Right lobe of liver (tissue), 6 donors: ENCODE results near the gene LIF. TPM values are rescaled to one million over a fixed set of nuclear protein-coding genes. Genes with fewer than 3 reads are reported as not detected.

Experiments used
- ATAC-seq, 4 donors: fragments of 200-7000 bp; cut with Tn5 transposase; one replicate each; pipeline ENCODE4 v1.9.1; 2020; ENCODE audit warnings: mild to moderate bottlenecking in 4 of 4, moderate library complexity in 4 of 4
- DNase-seq, 3 donors: peaks; one replicate each; pipeline ENCODE4 v3.0.0-alpha.2; 2020
- H3K27ac ChIP-seq, 3 donors: fragments of 200-600 bp; one replicate each; pipeline ENCODE4 v1.8.0; 2022
- H3K27me3 ChIP-seq, 2 donors: fragments of 200-600 bp; one replicate each; pipeline ENCODE4 v1.8.0; 2022
- H3K36me3 ChIP-seq, 4 donors: fragments of 200-600 bp; sonication (generic) in 1 of 4; one replicate each; pipeline versions ENCODE4 v1.5.1 to v1.8.0; 2017 to 2022; ENCODE audit warnings: control low read depth in 1 of 4
- H3K4me1 ChIP-seq, 4 donors: fragments of 200-600 bp; sonication (generic) in 1 of 4; one replicate each; pipeline versions ENCODE4 v1.5.1 to v1.8.0; 2017 to 2022; ENCODE audit warnings: control low read depth in 1 of 4
- H3K4me3 ChIP-seq, 3 donors: fragments of 200-600 bp; one replicate each; pipeline ENCODE4 v1.8.0; 2022
- H3K9me3 ChIP-seq, 4 donors: fragments of 200-600 bp; sonication (generic) in 1 of 4; one replicate each; pipeline versions ENCODE4 v1.5.1 to v1.8.0; 2017 to 2022; ENCODE audit warnings: control low read depth in 1 of 4
- POLR2A ChIP-seq: fragments of 450-650 bp; IDR thresholded peaks from one replicate; pipeline ENCODE4 v1.6.1; 2017; ENCODE audit warnings: antibody characterized with exemption, mild to moderate bottlenecking
- WGBS: methylation state at CpG from one replicate; pipeline ENCODE4 v1.1.6; 2018; ENCODE audit warnings: low coverage, low lambda C conversion rate; ENCODE audit not compliant: insufficient coverage; ENCODE audit errors: missing lambda C conversion rate; 5-methylcytosine and 5-hydroxymethylcytosine counted together
- intact Hi-C, 2 donors: fragments of 100-400 bp; cut with DNase I; formaldehyde crosslinking; loops; one replicate each; pipeline versions ENCODE4 v1.11.2 to v1.14.1; 2022
- total RNA-seq, 6 experiments: library from RNA; depleted of rRNA in 2 of 6; stranded (reverse); fragments of >200 nt in 2 of 6; fragmentation: NEBNext Ultra II Directional in 3 of 6; extraction: Animal tissue kit (Norgen Biotek cat#: 25700) in 3 of 6; gene quantifications; one replicate each; pipeline versions ENCODE4 v1.1.0 to v1.2.4, GENCODE V29; 2016 to 2023
- TF ChIP-seq, protein P1 (sequence below), 4 donors: fragments of 200-600 bp in 3 of 4; fragments of 450-650 bp in 1 of 4; IDR thresholded peaks; one replicate each; pipeline versions ENCODE4 v1.5.1 to v1.8.0; 2016 to 2022; ENCODE audit warnings: antibody characterized with exemption in 4 of 4, mild to moderate bottlenecking in 2 of 4
- donor health status: DM: no; HTN: yes; CAD: no.
- donor health status: DM: no; HTN: no; CAD: no.
- donor health status: DM: no; HTN: no; CAD: no.
- donor health status: DM: no; HTN: yes; CAD: no.
- donor health status: DM: no; HTN: yes; CAD: no.

The LIF gene
- total RNA-seq, 6 experiments from 2014 or later = 0.15 to 2.0 (median 1.6) TPM; not detected in 2

DNA sequence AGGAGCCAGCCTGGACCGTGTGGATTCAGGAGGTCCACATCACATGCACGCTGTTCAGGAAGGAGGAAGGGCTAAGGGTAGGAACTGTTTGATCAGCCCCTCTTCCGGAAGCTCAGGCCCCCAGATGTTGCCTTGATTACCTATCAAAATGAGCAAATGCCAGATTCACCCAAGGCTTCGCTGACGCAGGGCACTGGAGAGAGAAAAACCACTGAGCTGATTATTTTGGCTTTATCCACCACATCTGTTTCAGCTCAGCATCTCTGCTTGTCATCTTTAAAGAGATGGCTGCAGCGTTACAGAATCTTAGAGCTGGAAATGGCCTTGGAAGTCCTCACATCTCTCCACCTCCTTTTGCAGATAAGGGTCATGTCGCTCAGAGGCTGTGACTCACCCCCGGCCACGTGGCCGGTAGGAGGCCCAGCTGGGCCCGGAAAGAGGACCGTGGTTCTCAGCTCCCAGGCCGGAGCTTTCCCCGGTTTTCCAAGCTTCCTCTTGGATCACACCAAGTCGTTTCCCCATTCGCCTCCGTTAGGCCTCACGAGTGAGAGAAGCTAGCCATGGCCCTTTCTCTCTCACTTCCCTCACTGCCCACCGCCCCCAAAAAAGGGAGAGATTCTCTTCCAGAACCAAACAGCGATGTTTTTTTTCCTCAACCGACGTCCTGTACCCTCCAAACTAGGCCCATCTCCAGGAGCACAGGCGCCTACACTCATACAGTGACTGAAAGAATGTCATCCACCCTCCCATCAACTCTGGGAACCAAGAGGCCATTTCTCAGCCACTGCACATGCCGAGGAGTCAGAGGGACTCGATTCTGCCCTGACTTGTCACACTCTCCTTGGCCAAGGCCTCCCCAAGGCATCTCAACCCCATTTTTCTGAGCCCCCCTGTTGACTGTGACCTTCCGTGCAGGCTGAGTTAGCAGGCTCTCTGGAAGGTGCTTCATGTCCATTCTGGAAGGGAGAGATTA is 37.6 kb downstream of the LIF start:
- Histone ChIP-seq H3K4me3 (no peak overlapping the region), H3K4me1 (peaks cover 0 to 5% (median 1%) of the 10 kb centered on the region in 4 donors), H3K36me3 (no peaks in the 10 kb centered on the region), H3K27me3 (no peaks in the 10 kb centered on the region), H3K9me3 (no peaks in the 10 kb centered on the region), H3K27ac (peak overlapping the region; percentile 31 to 73 (median 47))
- DNase-seq = peak in 2 of 3 donors; percentile 57 to 63
- no peak for TF ChIP-seq POLR2A
- TF ChIP-seq, protein P1, sequence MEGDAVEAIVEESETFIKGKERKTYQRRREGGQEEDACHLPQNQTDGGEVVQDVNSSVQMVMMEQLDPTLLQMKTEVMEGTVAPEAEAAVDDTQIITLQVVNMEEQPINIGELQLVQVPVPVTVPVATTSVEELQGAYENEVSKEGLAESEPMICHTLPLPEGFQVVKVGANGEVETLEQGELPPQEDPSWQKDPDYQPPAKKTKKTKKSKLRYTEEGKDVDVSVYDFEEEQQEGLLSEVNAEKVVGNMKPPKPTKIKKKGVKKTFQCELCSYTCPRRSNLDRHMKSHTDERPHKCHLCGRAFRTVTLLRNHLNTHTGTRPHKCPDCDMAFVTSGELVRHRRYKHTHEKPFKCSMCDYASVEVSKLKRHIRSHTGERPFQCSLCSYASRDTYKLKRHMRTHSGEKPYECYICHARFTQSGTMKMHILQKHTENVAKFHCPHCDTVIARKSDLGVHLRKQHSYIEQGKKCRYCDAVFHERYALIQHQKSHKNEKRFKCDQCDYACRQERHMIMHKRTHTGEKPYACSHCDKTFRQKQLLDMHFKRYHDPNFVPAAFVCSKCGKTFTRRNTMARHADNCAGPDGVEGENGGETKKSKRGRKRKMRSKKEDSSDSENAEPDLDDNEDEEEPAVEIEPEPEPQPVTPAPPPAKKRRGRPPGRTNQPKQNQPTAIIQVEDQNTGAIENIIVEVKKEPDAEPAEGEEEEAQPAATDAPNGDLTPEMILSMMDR (IDR thresholded peaks at IDR 0.05) = no peak
- intact Hi-C loops = no loop called here
- peak; percentile 42 to 70 (median 56) for ATAC-seq
- 49% methylated on average over 20 of the region's 26 CpGs for WGBS

DNA sequence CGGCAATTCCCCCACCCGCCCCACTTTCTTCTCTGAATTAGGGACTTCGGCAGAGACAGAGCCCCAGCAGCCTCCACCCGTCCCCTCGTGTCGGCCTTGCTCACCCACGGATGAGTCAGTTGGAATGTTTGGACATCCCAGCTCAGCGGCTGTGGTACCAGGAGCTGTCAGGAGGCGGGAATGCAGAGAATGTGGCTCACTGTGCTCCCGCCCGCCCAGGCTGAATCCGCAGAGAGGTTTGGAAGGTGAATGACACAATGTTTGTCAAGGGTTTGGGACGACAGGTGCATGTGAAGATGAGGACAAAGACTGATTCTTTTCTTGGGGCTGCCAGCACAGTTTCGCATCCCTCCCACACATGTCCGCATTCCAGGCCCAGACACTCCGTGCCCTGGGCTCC is 39.6 kb downstream of the LIF start:
- intact Hi-C loops = no loop called here
- TF ChIP-seq, protein P1 (IDR thresholded peaks at IDR 0.05) = no peak
- TF ChIP-seq POLR2A = no peak
- 55% methylated on average over 10 of the region's 16 CpGs for WGBS

DNA sequence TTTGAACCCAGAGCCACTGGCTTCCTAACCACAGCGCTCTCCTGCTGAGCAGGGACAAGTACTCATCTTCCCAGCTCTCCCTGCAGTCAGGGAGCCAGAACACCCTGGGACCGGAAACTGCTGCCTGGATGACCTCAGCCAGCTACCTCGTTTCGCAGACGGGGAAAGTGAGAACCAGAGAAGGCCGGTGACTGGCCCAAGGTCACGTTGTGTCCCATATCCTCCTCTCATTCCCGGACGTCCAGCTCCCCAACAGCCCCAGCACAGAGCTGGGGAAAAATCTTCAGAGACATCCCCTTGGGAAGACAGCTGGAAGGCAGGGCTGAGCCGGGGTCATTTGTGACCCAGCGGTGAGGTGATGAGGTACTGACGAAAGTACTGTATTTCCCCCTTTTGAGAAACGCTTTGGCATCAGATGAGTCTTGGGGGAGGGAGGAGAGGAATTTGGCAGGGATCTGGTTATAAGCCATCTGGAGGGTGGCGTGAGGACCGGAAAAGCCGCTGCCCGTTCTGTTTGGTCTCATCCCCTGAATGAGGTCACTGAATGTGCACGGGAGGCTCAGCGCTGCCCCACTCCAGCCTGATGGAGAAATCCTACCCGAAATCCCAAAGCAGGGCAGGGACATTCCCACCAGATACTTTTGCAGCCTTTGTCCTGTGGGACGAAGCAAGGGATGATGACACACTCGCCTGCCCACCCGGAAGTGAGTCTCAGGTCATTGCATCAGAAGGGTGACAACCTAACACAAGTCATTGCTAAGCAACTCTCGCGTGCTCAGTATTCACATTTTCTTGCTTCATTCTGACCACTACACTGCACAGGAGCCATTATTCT is 41.1 kb downstream of the LIF start:
- ATAC-seq (peak in 2 of 4 donors; percentile 20 to 37), DNase-seq (peak in 2 of 3 donors; percentile 30 to 38)
- TF ChIP-seq POLR2A = no peak
- TF ChIP-seq, protein P1 (IDR thresholded peaks at IDR 0.05) = no peak
- WGBS = 56% methylated on average over 13 of the region's 25 CpGs
- H3K36me3 ChIP-seq = no peaks in the 10 kb centered on the region
- H3K27ac ChIP-seq = peak overlapping the region in 1 of 3 donors; percentile 7
- no peaks in the 10 kb centered on the region for H3K4me1 ChIP-seq
- H3K27me3 ChIP-seq = no peaks in the 10 kb centered on the region
- intact Hi-C loops = no loop called here
- no peak overlapping the region for H3K4me3 ChIP-seq
- no peaks in the 10 kb centered on the region for H3K9me3 ChIP-seq

More for the DNA sequence above, 39.6 kb downstream of the LIF start:
- DNase-seq = peak in 2 of 3 donors; percentile 43 to 48
- H3K9me3 ChIP-seq = no peaks in the 10 kb centered on the region
- no peaks in the 10 kb centered on the region for H3K36me3 ChIP-seq
- no peak overlapping the region for H3K4me3 ChIP-seq
- peak in 2 of 4 donors; percentile 38 to 51 for ATAC-seq
- H3K27ac ChIP-seq = no peak overlapping the region
- H3K4me1 ChIP-seq = no peaks in the 10 kb centered on the region
- H3K27me3 ChIP-seq = no peaks in the 10 kb centered on the region

DNA sequence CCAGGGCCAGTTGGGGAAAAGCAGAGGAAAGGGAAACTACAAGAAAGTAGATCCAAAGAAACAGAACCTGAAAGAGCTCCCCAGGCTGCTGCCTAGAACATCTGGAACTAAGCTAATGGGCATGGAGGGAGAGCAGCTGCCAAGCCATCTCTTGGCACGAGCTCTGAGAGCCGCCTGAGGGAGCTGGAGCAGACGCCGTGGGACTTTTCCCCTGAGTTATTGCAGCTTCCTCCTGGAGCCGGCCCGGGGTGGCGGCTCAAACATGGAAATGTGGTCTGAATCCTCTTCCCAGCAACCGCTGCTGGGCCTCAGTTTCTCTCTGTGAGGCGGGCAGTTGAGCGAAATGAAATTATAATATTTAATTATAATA is 41.8 kb downstream of the LIF start:
- Histone ChIP-seq H3K27ac (peak overlapping the region in 1 of 3 donors; percentile 7), H3K4me1 (no peaks in the 10 kb centered on the region), H3K9me3 (no peaks in the 10 kb centered on the region), H3K4me3 (no peak overlapping the region), H3K27me3 (no peaks in the 10 kb centered on the region), H3K36me3 (no peaks in the 10 kb centered on the region)
- TF ChIP-seq POLR2A = no peak
- TF ChIP-seq, protein P1 (IDR thresholded peaks at IDR 0.05) = no peak
- intact Hi-C loops = no loop called here
- DNase-seq = peak in 2 of 3 donors; percentile 11 to 45
- ATAC-seq = no peak
- 45% methylated on average over 9 of the region's 10 CpGs for WGBS
